GM21390 (cell line): ENCODE measurements around the gene RFC5.
"Not testable (repeated sequence)": the region's sequence is repeated elsewhere in the genome, so short reads cannot be mapped to it uniquely, and the experiment has no call there.

ENCODE experiments used
- ATAC-seq: cut with Tn5 transposase; IDR thresholded peaks from one replicate; pipeline ENCODE4 v1.9.1; 2021; ENCODE audit not compliant: unreplicated experiment

The RFC5 gene

DNA sequence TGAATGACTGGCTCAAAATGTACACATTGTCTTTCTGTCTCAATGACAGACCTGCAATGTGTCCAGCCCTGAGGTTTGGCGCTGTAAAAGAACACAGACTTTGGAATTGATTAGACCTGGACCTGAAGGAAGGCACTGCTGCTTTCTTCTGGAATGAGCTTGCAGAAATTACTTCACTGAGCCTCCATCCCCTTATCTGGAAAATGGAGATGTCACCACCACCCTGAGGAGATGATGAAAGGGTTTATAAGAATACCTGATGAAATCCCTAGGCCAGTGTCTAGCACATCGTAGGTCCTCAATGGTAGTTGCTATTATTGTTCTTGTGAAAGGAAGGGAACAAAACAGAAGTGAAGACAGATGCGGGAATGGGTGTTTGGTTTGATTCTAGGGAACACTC, 54.1 kb downstream of the RFC5 start:
- no peak for ATAC-seq

DNA sequence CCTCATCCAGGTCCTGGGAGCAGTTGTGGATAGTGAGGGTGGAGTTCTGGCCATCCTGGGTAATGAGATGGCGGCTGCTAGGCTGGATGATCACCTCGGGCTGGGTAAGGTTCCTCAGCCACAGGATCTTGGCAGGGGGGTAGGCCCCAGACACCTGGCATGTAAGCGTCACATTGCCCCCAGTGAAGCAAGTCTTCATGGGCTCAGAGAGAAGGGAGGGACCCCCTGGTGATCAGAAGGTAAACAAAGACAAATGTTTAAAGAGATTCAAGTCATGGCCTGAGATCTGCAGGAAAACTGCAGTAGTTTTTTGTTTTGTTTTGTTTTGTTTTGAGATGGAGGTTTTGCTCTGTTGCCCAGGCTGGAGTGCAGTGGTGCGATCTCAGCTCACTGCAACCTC, 57.3 kb downstream of the RFC5 start:
- no peak for ATAC-seq

DNA sequence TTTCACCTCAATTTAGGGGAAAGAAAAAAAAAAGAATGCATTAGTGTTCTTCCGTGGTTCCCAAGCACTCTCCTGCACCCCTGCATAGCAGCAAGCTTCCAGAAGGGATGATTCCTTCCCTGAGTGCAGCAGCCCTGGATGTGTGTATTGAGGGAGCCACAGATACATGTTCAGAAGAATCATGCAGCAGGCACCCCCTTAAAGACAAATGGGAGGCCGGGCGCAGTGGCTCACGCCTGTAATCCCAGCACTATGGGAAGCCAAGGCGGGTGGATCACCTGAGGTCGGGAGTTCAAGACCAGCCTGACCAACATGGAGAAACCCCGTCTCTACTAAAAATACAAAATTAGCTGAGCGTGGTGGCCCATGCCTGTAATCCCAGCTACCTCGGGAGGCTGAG, 65.0 kb downstream of the RFC5 start:
- ATAC-seq = not testable (repeated sequence)
